CD4-positive, alpha-beta T cell (primary cell): Measurements from ENCODE around the gene ARID1B. TPM values are rescaled to one million over a fixed set of nuclear protein-coding genes. Genes with fewer than 3 reads are reported as not detected.

Experiments
- ATAC-seq: fragments of 200-7000 bp; cut with Tn5 transposase; one replicate; pipeline ENCODE4 v1.10.0; 2022; ENCODE audit warnings: mild to moderate bottlenecking; ENCODE audit not compliant: poor library complexity
- CTCF ChIA-PET: fragments of 350-600 bp; sonication (Branson Sonifier 250); formaldehyde crosslinking; loops from one replicate; lab custom pipeline; 2021; ENCODE audit warnings: antibody characterized with exemption, inconsistent platforms; lab: Charles Lee
- POLR2A ChIA-PET: fragments of 350-600 bp; sonication (Branson Sonifier 250); formaldehyde crosslinking; loops from one replicate; lab custom pipeline; 2021; ENCODE audit warnings: antibody characterized with exemption, inconsistent platforms; lab: Charles Lee
- DNase-seq, 14 experiments: peaks; one replicate each; pipeline ENCODE4 v3.0.0-alpha.2; 2013 to 2020; ENCODE audit warnings: mixed read lengths in 2 of 14
- H3K27ac ChIP-seq, 2 donors: one replicate each; pipeline versions ENCODE4 v1.5.1 to v1.7.0; 2013; ENCODE audit warnings: low read length in 2 of 2, low read depth in 1 of 2, mild to moderate bottlenecking in 1 of 2
- H3K27me3 ChIP-seq, 2 experiments: 1 replicate in 1 of 2; 2 replicates in 1 of 2; pipeline versions ENCODE4 v1.6.1 to v1.7.0; 2013; ENCODE audit warnings: low read length in 2 of 2, control low read depth in 1 of 2, mild to moderate bottlenecking in 1 of 2, moderate library complexity in 1 of 2; ENCODE audit not compliant: insufficient read depth in 2 of 2, control insufficient read depth in 1 of 2
- H3K36me3 ChIP-seq: one replicate; pipeline ENCODE4 v1.6.1; 2013; ENCODE audit warnings: low read length, control low read depth; ENCODE audit not compliant: insufficient read depth
- H3K4me1 ChIP-seq: one replicate; pipeline ENCODE4 v1.6.1; 2013; ENCODE audit warnings: low read length, control low read depth; ENCODE audit not compliant: insufficient read depth
- H3K4me3 ChIP-seq: one replicate; pipeline ENCODE4 v1.5.1; 2013; ENCODE audit warnings: mild to moderate bottlenecking, low read length, moderate library complexity
- H3K9me3 ChIP-seq, 2 experiments: 1 replicate in 1 of 2; 2 replicates in 1 of 2; pipeline versions ENCODE4 v1.6.1 to v1.7.0; 2013; ENCODE audit warnings: low read length in 2 of 2, mild to moderate bottlenecking in 2 of 2, control low read depth in 1 of 2, moderate library complexity in 1 of 2; ENCODE audit not compliant: control insufficient read depth in 1 of 2, insufficient read depth in 1 of 2
- H3K27ac Mint-ChIP-seq: one replicate; pipeline ENCODE4 v1.8.0; 2020; ENCODE audit warnings: mixed read lengths
- H3K27me3 Mint-ChIP-seq: one replicate; pipeline ENCODE4 v1.8.0; 2021; ENCODE audit warnings: mixed read lengths
- H3K36me3 Mint-ChIP-seq: one replicate; pipeline ENCODE4 v1.8.0; 2021; ENCODE audit warnings: low read depth, mixed read lengths
- H3K4me1 Mint-ChIP-seq: one replicate; pipeline ENCODE4 v1.8.0; 2021; ENCODE audit warnings: low read depth, mixed read lengths
- H3K4me3 Mint-ChIP-seq: one replicate; pipeline ENCODE4 v1.8.0; 2020; ENCODE audit warnings: mild to moderate bottlenecking, mixed read lengths
- H3K9me3 Mint-ChIP-seq: one replicate; pipeline ENCODE4 v1.8.0; 2020; ENCODE audit warnings: mixed read lengths
- CTCF ChIP-seq: fragments of 200-600 bp; IDR thresholded peaks from one replicate; pipeline ENCODE4 v1.8.0; 2022; ENCODE audit warnings: antibody characterized with exemption, mild to moderate bottlenecking
- intact Hi-C, 2 experiments: fragments of 100-400 bp; cut with DNase I in 1 of 2; cut with micrococcal nuclease in 1 of 2; formaldehyde crosslinking; loops; one replicate each; pipeline versions ENCODE4 v1.15.1 to v1.9.0; 2023 to 2025; cut with DNase I, micrococcal nuclease
- total RNA-seq, 174 experiments: library from RNA in 2 of 174; stranded (reverse) in 2 of 174; gene quantifications; one replicate each; pipeline ENCODE4 v1.2.3 and lab custom pipeline; 2021 to 2026

ARID1B gene
- total RNA-seq, 2 experiments from 2014 or later: 120 to 125 TPM

GRCh38 chr6:156992020-156992804 lies 215.0 kb downstream of the ARID1B start:
- CTCF ChIA-PET: interaction anchor here (0.9 kb wide), 1 partner anchor 16 kb away, joined by 3 read pairs; no protein-coding TSS in a partner anchor
- Mint-ChIP-seq H3K27ac (no peak overlapping the region), H3K4me3 (no peak overlapping the region), H3K36me3 (no peaks in the 10 kb centered on the region), H3K9me3 (no peaks in the 10 kb centered on the region), H3K27me3 (no peaks in the 10 kb centered on the region), H3K4me1 (peaks cover 57% of the 10 kb centered on the region)
- Histone ChIP-seq H3K4me1 (peaks cover 20% of the 10 kb centered on the region), H3K27me3 (no peaks in the 10 kb centered on the region), H3K4me3 (no peak overlapping the region), H3K36me3 (no peaks in the 10 kb centered on the region), H3K27ac (no peak overlapping the region), H3K9me3 (no peaks in the 10 kb centered on the region)
- no peak for DNase-seq
- no peak for TF ChIP-seq CTCF
- intact Hi-C loops: no loop called here
- POLR2A ChIA-PET: interaction anchor here (0.5 kb wide), 1 partner anchor 163 kb away, joined by 3 read pairs; no protein-coding TSS in a partner anchor
- ATAC-seq: no peak

GRCh38 chr6:156993713-156994112 lies 216.5 kb downstream of the ARID1B start:
- Histone ChIP-seq H3K27ac (no peak overlapping the region), H3K4me3 (no peak overlapping the region), H3K4me1 (peaks cover 10% of the 10 kb centered on the region), H3K36me3 (no peaks in the 10 kb centered on the region), H3K27me3 (no peaks in the 10 kb centered on the region), H3K9me3 (no peaks in the 10 kb centered on the region)
- Mint-ChIP-seq H3K4me1 (peaks cover 54% of the 10 kb centered on the region), H3K27ac (no peak overlapping the region), H3K27me3 (no peaks in the 10 kb centered on the region), H3K9me3 (no peaks in the 10 kb centered on the region), H3K4me3 (no peak overlapping the region), H3K36me3 (no peaks in the 10 kb centered on the region)
- CTCF ChIA-PET: no interaction called here
- POLR2A ChIA-PET: no interaction called here
- intact Hi-C loops: no loop called here
- no peak for TF ChIP-seq CTCF
- ATAC-seq (no peak), DNase-seq (no peak)

GRCh38 chr6:156994215-156995076 lies 217.3 kb downstream of the ARID1B start:
- H3K36me3 Mint-ChIP-seq: no peaks in the 10 kb centered on the region
- Histone ChIP-seq H3K4me3 (no peak overlapping the region), H3K4me1 (peaks cover 10% of the 10 kb centered on the region), H3K36me3 (no peaks in the 10 kb centered on the region), H3K27ac (no peak overlapping the region), H3K27me3 (no peaks in the 10 kb centered on the region), H3K9me3 (no peaks in the 10 kb centered on the region)
- ATAC-seq: no peak
- H3K4me1 Mint-ChIP-seq: peaks cover 54% of the 10 kb centered on the region
- no peak for TF ChIP-seq CTCF
- ChIA-PET CTCF (no interaction called here), POLR2A (no interaction called here)
- H3K4me3 Mint-ChIP-seq: no peak overlapping the region
- H3K27me3 Mint-ChIP-seq: no peaks in the 10 kb centered on the region
- peak overlapping the region; percentile 15 for H3K27ac Mint-ChIP-seq
- intact Hi-C loops: no loop called here
- no peaks in the 10 kb centered on the region for H3K9me3 Mint-ChIP-seq
- DNase-seq: no peak
